ENCODE results near the gene CLEC1B.

DNA sequence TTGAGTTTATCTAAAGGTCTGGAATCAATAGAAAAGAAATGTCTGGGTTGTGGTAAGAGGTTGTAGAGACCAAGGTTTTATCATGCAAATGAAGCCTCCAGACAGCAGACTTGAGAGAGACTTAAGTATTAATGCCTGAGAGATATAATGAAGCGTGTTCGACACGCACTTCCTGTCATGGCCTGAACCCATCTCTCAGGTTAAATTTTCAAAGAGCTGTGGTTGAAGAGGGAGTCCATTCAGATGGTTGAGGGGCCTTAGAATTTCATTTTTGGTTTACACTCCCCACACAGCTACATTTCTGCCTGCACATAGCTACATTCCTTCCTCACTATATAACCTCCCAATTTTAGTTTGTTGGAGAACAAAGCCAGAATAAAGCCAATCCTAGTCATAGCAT, 37.8 kb downstream of the CLEC1B start:
- TF ChIP-seq CTCF (IDR thresholded peaks at IDR 0.05): no peak
- no peak for TF ChIP-seq POLR2A (IDR thresholded peaks at IDR 0.05)
